Neutrophil (primary cell): ENCODE measurements around the gene DNAJA2.

ENCODE experiments used
- H3K27ac ChIP-seq: fragments of 200-600 bp; sonication (generic); 2 replicates; pipeline ENCODE4 v1.5.1; 2016; ENCODE audit warnings: mild to moderate bottlenecking, moderate library complexity
- H3K27me3 ChIP-seq: fragments of 200-600 bp; sonication (generic); 2 replicates; pipeline ENCODE4 v1.6.0; 2016; ENCODE audit warnings: mild to moderate bottlenecking
- H3K36me3 ChIP-seq: fragments of 200-600 bp; sonication (generic); 2 replicates; pipeline ENCODE4 v1.5.1; 2017
- H3K4me1 ChIP-seq, 2 experiments: fragments of 200-600 bp in 1 of 2; sonication (generic) in 1 of 2; 1 replicate in 1 of 2; 2 replicates in 1 of 2; pipeline versions ENCODE4 v1.5.1 to v1.6.1; 2013 to 2016; ENCODE audit warnings: low read depth in 1 of 2, low read length in 1 of 2, mild to moderate bottlenecking in 1 of 2, moderate library complexity in 1 of 2; ENCODE audit not compliant: control insufficient read depth in 1 of 2, insufficient read depth in 1 of 2
- H3K4me3 ChIP-seq, 2 experiments: fragments of 200-600 bp in 1 of 2; sonication (generic) in 1 of 2; 1 replicate in 1 of 2; 2 replicates in 1 of 2; pipeline ENCODE4 v1.5.1; 2013 to 2016; ENCODE audit warnings: low read depth in 1 of 2, low read length in 1 of 2, mild to moderate bottlenecking in 1 of 2, moderate library complexity in 1 of 2
- H3K9me3 ChIP-seq: fragments of 200-600 bp; sonication (generic); 2 replicates; pipeline ENCODE4 v1.5.1; 2016
- TF ChIP-seq, protein P1 (sequence below): fragments of 200-600 bp; sonication (generic); IDR thresholded peaks from 2 replicates; pipeline ENCODE4 v1.5.1; 2016; ENCODE audit warnings: antibody characterized with exemption

DNAJA2 gene

GRCh38 chr16:46918905-46919792 lies 54.3 kb downstream of the DNAJA2 start:
- H3K27me3 ChIP-seq, result no peaks in the 10 kb centered on the region
- no peak overlapping the region for H3K27ac ChIP-seq
- no peak overlapping the region for H3K4me3 ChIP-seq
- no peaks in the 10 kb centered on the region for H3K4me1 ChIP-seq
- H3K36me3 ChIP-seq, result no peaks in the 10 kb centered on the region
- no peaks in the 10 kb centered on the region for H3K9me3 ChIP-seq
- TF ChIP-seq, protein P1, sequence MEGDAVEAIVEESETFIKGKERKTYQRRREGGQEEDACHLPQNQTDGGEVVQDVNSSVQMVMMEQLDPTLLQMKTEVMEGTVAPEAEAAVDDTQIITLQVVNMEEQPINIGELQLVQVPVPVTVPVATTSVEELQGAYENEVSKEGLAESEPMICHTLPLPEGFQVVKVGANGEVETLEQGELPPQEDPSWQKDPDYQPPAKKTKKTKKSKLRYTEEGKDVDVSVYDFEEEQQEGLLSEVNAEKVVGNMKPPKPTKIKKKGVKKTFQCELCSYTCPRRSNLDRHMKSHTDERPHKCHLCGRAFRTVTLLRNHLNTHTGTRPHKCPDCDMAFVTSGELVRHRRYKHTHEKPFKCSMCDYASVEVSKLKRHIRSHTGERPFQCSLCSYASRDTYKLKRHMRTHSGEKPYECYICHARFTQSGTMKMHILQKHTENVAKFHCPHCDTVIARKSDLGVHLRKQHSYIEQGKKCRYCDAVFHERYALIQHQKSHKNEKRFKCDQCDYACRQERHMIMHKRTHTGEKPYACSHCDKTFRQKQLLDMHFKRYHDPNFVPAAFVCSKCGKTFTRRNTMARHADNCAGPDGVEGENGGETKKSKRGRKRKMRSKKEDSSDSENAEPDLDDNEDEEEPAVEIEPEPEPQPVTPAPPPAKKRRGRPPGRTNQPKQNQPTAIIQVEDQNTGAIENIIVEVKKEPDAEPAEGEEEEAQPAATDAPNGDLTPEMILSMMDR, result no peak

- no peak overlapping the region for H3K27ac ChIP-seq
- no peaks in the 10 kb centered on the region for H3K36me3 ChIP-seq
- TF ChIP-seq, protein P1, result no peak
- no peaks in the 10 kb centered on the region for H3K9me3 ChIP-seq
- H3K4me1 ChIP-seq, result no peaks in the 10 kb centered on the region
- H3K27me3 ChIP-seq, result no peaks in the 10 kb centered on the region
- H3K4me3 ChIP-seq, result no peak overlapping the region
These were observed 55.1 kb downstream of the DNAJA2 start for GRCh38 chr16:46918400-46918799.

DNA sequence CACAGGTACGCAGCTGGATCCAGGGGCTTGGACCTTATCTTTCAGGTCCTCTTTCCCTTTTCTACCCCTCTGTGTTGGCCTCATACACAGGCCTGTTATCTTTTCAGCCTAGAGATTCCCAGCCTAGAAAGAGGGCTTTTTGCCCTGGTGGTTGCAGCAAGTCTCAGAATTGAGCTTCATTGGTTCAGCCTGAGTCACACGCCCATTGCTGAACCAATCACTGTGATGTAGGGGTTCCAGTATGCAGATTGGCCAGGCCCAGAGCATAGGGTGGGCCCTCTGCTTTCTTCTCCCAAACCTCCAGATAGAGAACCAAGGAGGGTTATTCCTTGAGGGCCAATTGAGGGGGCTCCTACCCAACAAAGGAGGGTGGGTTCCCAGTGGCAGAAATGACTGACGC lies 56.5 kb downstream of the DNAJA2 start:
- H3K27me3 ChIP-seq, result no peaks in the 10 kb centered on the region
- H3K36me3 ChIP-seq, result no peaks in the 10 kb centered on the region
- H3K27ac ChIP-seq, result no peak overlapping the region
- H3K4me3 ChIP-seq, result no peak overlapping the region
- H3K9me3 ChIP-seq, result no peaks in the 10 kb centered on the region
- TF ChIP-seq, protein P1, result no peak
- no peaks in the 10 kb centered on the region for H3K4me1 ChIP-seq

DNA sequence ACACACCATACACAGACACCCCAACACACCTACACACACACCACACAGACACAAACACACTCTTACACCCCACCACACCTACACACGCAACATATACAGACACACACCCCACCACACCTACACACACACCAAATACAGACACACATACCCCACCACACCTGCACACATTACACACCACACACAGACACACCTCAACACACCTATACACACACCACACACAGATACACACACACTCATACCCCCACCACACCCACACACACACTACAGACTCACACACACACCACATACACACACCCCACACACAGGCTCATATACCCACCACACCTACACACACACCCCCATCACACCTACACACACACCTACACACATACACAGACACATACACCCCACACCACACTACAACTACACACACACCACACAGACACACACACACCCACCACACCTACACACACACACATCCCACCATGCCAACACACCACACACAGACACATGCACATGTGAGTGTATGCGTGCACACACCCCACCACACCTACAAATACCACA lies 57.9 kb downstream of the DNAJA2 start:
- no peak overlapping the region for H3K27ac ChIP-seq
- H3K4me3 ChIP-seq, result no peak overlapping the region
- no peaks in the 10 kb centered on the region for H3K4me1 ChIP-seq
- H3K36me3 ChIP-seq, result no peaks in the 10 kb centered on the region
- TF ChIP-seq, protein P1, result no peak
- no peaks in the 10 kb centered on the region for H3K27me3 ChIP-seq
- H3K9me3 ChIP-seq, result no peaks in the 10 kb centered on the region

DNA sequence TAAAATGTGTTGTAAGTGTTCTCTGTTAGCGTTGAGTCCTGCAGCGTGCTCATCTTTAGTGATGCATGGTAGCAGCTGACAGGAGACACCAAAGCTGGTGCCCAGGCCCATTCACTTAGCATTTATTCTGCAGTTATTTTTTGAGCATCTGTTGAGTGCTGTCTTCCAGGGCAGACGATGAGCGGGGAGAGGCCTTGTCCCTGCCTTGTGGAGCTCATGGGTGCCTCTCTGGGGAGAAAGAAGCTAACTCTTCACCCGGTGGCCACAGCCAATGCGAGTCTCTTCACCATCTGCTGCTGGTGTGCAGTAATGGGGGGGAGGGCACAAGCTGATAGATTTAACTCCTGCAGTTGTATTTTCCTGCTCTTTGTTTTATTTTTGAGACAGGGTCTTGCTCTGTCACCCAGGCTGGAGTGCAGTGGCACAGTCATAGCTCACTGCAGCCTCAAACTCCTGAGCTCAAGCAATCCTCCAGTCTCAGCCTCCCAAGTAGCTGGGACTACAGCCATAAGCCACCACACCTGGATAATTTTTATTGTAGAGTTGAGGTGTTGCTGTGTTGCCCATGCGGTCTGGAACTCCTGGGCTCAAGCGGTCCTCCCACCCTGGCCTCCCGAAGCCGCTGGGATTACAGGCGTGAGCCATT lies 58.8 kb downstream of the DNAJA2 start:
- Histone ChIP-seq H3K4me1 (no peaks in the 10 kb centered on the region), H3K9me3 (no peaks in the 10 kb centered on the region), H3K4me3 (no peak overlapping the region), H3K27me3 (no peaks in the 10 kb centered on the region), H3K27ac (no peak overlapping the region), H3K36me3 (no peaks in the 10 kb centered on the region)
- TF ChIP-seq, protein P1, result no peak
